ENCODE results near the gene TNNI3K. TPM values are rescaled to one million over a fixed set of nuclear protein-coding genes. Genes with fewer than 3 reads are reported as not detected.

TNNI3K gene
- total RNA-seq, 6 experiments from 2014 or later: not detected

- Mint-ChIP-seq H3K4me1 (ENCODE audit: low read depth) (no peaks in the 10 kb centered on the region), H3K4me3 (no peak overlapping the region), H3K9me3 (peaks cover 19% of the 10 kb centered on the region), H3K27ac (no peak overlapping the region), H3K27me3 (ENCODE audit: insufficient read depth) (no peaks in the 10 kb centered on the region), H3K36me3 (ENCODE audit: low read depth) (no peaks in the 10 kb centered on the region)
- DNase-seq: no peak
- no peak for TF ChIP-seq CTCF (IDR thresholded peaks at IDR 0.05)
These were observed 250.8 kb downstream of the TNNI3K start for GRCh38 chr1:74486036-74486435.

GRCh38 chr1:74496669-74497068, 261.5 kb downstream of the TNNI3K start:
- Mint-ChIP-seq H3K4me3 (no peak overlapping the region), H3K27me3 (ENCODE audit: insufficient read depth) (no peaks in the 10 kb centered on the region), H3K36me3 (ENCODE audit: low read depth) (no peaks in the 10 kb centered on the region), H3K27ac (no peak overlapping the region), H3K9me3 (peaks cover 12% of the 10 kb centered on the region), H3K4me1 (ENCODE audit: low read depth) (no peaks in the 10 kb centered on the region)
- TF ChIP-seq CTCF (IDR thresholded peaks at IDR 0.05): no peak
- no peak for DNase-seq

- no peak for TF ChIP-seq CTCF (IDR thresholded peaks at IDR 0.05)
- no peaks in the 10 kb centered on the region for H3K27me3 Mint-ChIP-seq (ENCODE audit: insufficient read depth)
- no peaks in the 10 kb centered on the region for H3K36me3 Mint-ChIP-seq (ENCODE audit: low read depth)
- peaks cover 16% of the 10 kb centered on the region for H3K9me3 Mint-ChIP-seq
- H3K27ac Mint-ChIP-seq: no peak overlapping the region
- DNase-seq: no peak
- H3K4me3 Mint-ChIP-seq: no peak overlapping the region
- H3K4me1 Mint-ChIP-seq (ENCODE audit: low read depth): no peaks in the 10 kb centered on the region
These were observed 263.7 kb downstream of the TNNI3K start for GRCh38 chr1:74498901-74499300.

- H3K9me3 Mint-ChIP-seq: peaks cover 17% of the 10 kb centered on the region
These were observed 267.2 kb downstream of the TNNI3K start for GRCh38 chr1:74502432-74502831.

GRCh38 chr1:74502858-74503257, 267.7 kb downstream of the TNNI3K start:
- Mint-ChIP-seq H3K27me3 (ENCODE audit: insufficient read depth) (no peaks in the 10 kb centered on the region), H3K27ac (no peak overlapping the region), H3K9me3 (peaks cover 14% of the 10 kb centered on the region), H3K36me3 (ENCODE audit: low read depth) (no peaks in the 10 kb centered on the region), H3K4me1 (ENCODE audit: low read depth) (no peaks in the 10 kb centered on the region), H3K4me3 (no peak overlapping the region)
- no peak for DNase-seq
- no peak for TF ChIP-seq CTCF (IDR thresholded peaks at IDR 0.05)

More at GRCh38 chr1:74502432-74502831, 267.2 kb downstream of the TNNI3K start:
- no peak for TF ChIP-seq CTCF (IDR thresholded peaks at IDR 0.05)
- Mint-ChIP-seq H3K4me3 (no peak overlapping the region), H3K27ac (no peak overlapping the region), H3K27me3 (ENCODE audit: insufficient read depth) (no peaks in the 10 kb centered on the region), H3K36me3 (ENCODE audit: low read depth) (no peaks in the 10 kb centered on the region), H3K4me1 (ENCODE audit: low read depth) (no peaks in the 10 kb centered on the region)
- DNase-seq: no peak

All from HFFc6 (cell line).